ENCODE measurements around the gene HGFAC.

- TF ChIP-seq TAF1 (IDR thresholded peaks at IDR 0.05; ENCODE audit: low read depth), result no peak
- no peak for TF ChIP-seq REST (IDR thresholded peaks at IDR 0.05; ENCODE audit: low read depth)
- no peak for TF ChIP-seq RAD21 (IDR thresholded peaks at IDR 0.05; ENCODE audit: low read depth)
- TF ChIP-seq CREB1 (IDR thresholded peaks at IDR 0.05; ENCODE audit: low read depth), result no peak
- no peak for TF ChIP-seq TEAD4 (IDR thresholded peaks at IDR 0.05)
- no peak for TF ChIP-seq FOXM1 (IDR thresholded peaks at IDR 0.05; ENCODE audit: borderline replicate concordance, low read depth)
- no peak for TF ChIP-seq YY1 (IDR thresholded peaks at IDR 0.05; ENCODE audit: low read depth)
- TF ChIP-seq CEBPB (IDR thresholded peaks at IDR 0.05), result no peak
- no peak for TF ChIP-seq EGR1 (IDR thresholded peaks at IDR 0.05)
- TF ChIP-seq EP300 (IDR thresholded peaks at IDR 0.05; ENCODE audit: borderline replicate concordance), result no peak
Observed at GRCh38 chr4:3496021-3496420, 54.3 kb downstream of the HGFAC start.
